H1 (cell line): ENCODE results near the gene MAN1A2. TPM values are rescaled to one million over a fixed set of nuclear protein-coding genes. Genes with fewer than 3 reads are reported as not detected.

Experiments
- E2F6 ChIP-seq: IDR thresholded peaks from 2 replicates; pipeline ENCODE4 v1.6.1; 2012; ENCODE audit warnings: inconsistent platforms
- GABPA ChIP-seq: IDR thresholded peaks from 2 replicates; pipeline ENCODE4 v1.6.1; 2011; ENCODE audit warnings: mild to moderate bottlenecking, low read length, moderate library complexity, borderline replicate concordance; ENCODE audit not compliant: insufficient read depth
- RFX5 ChIP-seq: IDR thresholded peaks from 2 replicates; pipeline ENCODE4 v1.6.1; 2011; ENCODE audit warnings: low read depth, low read length, improper control_type of control experiment, borderline replicate concordance
- SIRT6 ChIP-seq: IDR thresholded peaks from one replicate; pipeline ENCODE4 v1.7.1; 2012; ENCODE audit warnings: low read length, inconsistent platforms
- polyA plus RNA-seq, 7 experiments: library from polyadenylated mRNA; depleted of rRNA in 3 of 7; stranded (reverse) in 5 of 7; unstranded in 2 of 7; fragments of >200 nt in 5 of 7; fragments of 200-250 nt in 2 of 7; gene quantifications; 1 replicate in 5 of 7; 2 replicates in 1 of 7; 4 replicates in 1 of 7; pipeline versions ENCODE4 v1.2.1 to v1.2.3, GENCODE V29; 2011 to 2013; ENCODE audit warnings: missing spikeins in 2 of 7, mixed read lengths in 2 of 7
- total RNA-seq: library from RNA; stranded (reverse); fragmentation: NEBNext Ultra II Directional; extraction: Animal tissue kit (Norgen Biotek cat#: 25700); gene quantifications from 2 replicates; pipeline ENCODE4 v1.2.1, GENCODE V29; 2021

MAN1A2 gene
- total and polyA plus RNA-seq, 2 of the 8 experiments (the other 6 are each of a cell fraction or from before 2014, with no cell fraction given), result 5.5 to 18.8 TPM

DNA sequence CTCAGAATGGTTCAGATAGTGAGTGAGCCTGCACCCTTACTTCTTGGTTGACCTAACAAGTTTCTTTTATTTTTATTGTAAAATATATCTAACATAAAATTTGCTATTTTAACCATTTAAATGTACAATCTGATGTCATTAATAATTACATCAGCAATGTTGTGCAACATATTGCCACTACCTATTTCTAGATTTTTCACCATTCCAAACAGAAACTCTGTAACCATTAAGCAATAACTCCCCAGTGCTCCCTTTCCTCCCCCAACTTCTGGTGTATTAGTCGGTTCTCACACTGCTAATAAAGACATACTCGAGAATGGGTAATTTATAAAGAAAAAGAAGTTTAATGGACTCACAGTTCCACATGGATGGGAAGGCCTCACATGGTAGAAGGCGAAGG, 162.4 kb downstream of the MAN1A2 start (continued):
- TF ChIP-seq GABPA, result no peak
- no peak for TF ChIP-seq E2F6
- TF ChIP-seq RFX5, result no peak
- no peak for TF ChIP-seq SIRT6
